Ishikawa (cell line): ENCODE results near the gene MTHFD2.

Source experiments
- CEBPB ChIP-seq: IDR thresholded peaks from 2 replicates; pipeline ENCODE4 v1.6.1; 2012
- EGR1 ChIP-seq: IDR thresholded peaks from 2 replicates; pipeline ENCODE4 v1.6.1; 2012
- EP300 ChIP-seq: IDR thresholded peaks from 2 replicates; pipeline ENCODE4 v1.6.1; 2012; ENCODE audit warnings: borderline replicate concordance
- FOXM1 ChIP-seq: IDR thresholded peaks from 2 replicates; pipeline ENCODE4 v1.6.1; 2012; ENCODE audit warnings: low read depth, borderline replicate concordance
- RAD21 ChIP-seq: IDR thresholded peaks from 2 replicates; pipeline ENCODE4 v1.6.1; 2012; ENCODE audit warnings: low read depth
- TAF1 ChIP-seq: IDR thresholded peaks from 2 replicates; pipeline ENCODE4 v1.6.1; 2012; ENCODE audit warnings: low read depth, mild to moderate bottlenecking
- TCF12 ChIP-seq: IDR thresholded peaks from 2 replicates; pipeline ENCODE4 v1.6.1; 2012; ENCODE audit warnings: low read depth
- TEAD4 ChIP-seq: IDR thresholded peaks from 2 replicates; pipeline ENCODE4 v1.6.1; 2012
- YY1 ChIP-seq: IDR thresholded peaks from 2 replicates; pipeline ENCODE4 v1.6.1; 2012; ENCODE audit warnings: low read depth
- TF ChIP-seq, protein P1 (sequence below): IDR thresholded peaks from 2 replicates; pipeline ENCODE4 v1.6.1; 2012
- TF ChIP-seq, protein P2 (sequence below): IDR thresholded peaks from 2 replicates; pipeline ENCODE4 v1.6.1; 2012; ENCODE audit warnings: low read depth, mild to moderate bottlenecking
- TF ChIP-seq, protein P3 (sequence below): IDR thresholded peaks from 2 replicates; pipeline ENCODE4 v1.6.1; 2012

DNA sequence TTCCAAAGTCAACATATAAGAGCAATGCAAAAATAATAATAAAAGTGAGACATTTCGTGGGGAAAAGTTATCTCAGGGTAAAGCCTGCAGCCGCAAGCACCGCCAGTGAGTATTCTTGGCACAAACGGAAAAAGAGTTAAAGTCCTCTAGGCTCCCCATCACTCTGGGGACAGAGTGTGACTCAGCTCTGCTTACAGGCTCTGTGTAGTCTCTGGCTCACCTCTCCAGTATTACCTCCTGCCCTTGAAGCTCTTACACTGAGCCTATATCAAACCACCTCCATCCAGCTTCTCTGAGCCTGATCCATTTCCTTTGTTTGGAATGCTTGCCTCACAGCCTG is 55.5 kb downstream of the MTHFD2 start:
- TF ChIP-seq YY1 (no peak), CEBPB (no peak), EGR1 (no peak), FOXM1 (no peak), RAD21 (no peak), TAF1 (no peak), EP300 (no peak), TEAD4 (no peak), TCF12 (no peak)
- TF ChIP-seq, protein P1, sequence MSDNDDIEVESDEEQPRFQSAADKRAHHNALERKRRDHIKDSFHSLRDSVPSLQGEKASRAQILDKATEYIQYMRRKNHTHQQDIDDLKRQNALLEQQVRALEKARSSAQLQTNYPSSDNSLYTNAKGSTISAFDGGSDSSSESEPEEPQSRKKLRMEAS, result no peak
- TF ChIP-seq, protein P2, sequence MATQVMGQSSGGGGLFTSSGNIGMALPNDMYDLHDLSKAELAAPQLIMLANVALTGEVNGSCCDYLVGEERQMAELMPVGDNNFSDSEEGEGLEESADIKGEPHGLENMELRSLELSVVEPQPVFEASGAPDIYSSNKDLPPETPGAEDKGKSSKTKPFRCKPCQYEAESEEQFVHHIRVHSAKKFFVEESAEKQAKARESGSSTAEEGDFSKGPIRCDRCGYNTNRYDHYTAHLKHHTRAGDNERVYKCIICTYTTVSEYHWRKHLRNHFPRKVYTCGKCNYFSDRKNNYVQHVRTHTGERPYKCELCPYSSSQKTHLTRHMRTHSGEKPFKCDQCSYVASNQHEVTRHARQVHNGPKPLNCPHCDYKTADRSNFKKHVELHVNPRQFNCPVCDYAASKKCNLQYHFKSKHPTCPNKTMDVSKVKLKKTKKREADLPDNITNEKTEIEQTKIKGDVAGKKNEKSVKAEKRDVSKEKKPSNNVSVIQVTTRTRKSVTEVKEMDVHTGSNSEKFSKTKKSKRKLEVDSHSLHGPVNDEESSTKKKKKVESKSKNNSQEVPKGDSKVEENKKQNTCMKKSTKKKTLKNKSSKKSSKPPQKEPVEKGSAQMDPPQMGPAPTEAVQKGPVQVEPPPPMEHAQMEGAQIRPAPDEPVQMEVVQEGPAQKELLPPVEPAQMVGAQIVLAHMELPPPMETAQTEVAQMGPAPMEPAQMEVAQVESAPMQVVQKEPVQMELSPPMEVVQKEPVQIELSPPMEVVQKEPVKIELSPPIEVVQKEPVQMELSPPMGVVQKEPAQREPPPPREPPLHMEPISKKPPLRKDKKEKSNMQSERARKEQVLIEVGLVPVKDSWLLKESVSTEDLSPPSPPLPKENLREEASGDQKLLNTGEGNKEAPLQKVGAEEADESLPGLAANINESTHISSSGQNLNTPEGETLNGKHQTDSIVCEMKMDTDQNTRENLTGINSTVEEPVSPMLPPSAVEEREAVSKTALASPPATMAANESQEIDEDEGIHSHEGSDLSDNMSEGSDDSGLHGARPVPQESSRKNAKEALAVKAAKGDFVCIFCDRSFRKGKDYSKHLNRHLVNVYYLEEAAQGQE, result no peak
- TF ChIP-seq, protein P3, sequence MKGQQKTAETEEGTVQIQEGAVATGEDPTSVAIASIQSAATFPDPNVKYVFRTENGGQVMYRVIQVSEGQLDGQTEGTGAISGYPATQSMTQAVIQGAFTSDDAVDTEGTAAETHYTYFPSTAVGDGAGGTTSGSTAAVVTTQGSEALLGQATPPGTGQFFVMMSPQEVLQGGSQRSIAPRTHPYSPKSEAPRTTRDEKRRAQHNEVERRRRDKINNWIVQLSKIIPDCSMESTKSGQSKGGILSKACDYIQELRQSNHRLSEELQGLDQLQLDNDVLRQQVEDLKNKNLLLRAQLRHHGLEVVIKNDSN, result no peak
